Vagina (tissue), 2 donors: ENCODE measurements around the gene NACA2. TPM values are rescaled to one million over a fixed set of nuclear protein-coding genes. Genes with fewer than 3 reads are reported as not detected.
A peak's percentile ranks its signal among the peaks of the same experiment; 100 is the strongest.

Source experiments
- DNase-seq, 2 donors: peaks; one replicate each; pipeline ENCODE4 v3.0.0-alpha.2; 2017; ENCODE audit errors: extremely low spot score in 2 of 2
- H3K27ac ChIP-seq: fragments of 200-600 bp; sonication (generic); one replicate; pipeline ENCODE4 v1.5.1; 2019
- H3K27me3 ChIP-seq: fragments of 200-600 bp; sonication (generic); one replicate; pipeline ENCODE4 v1.5.1; 2019
- H3K36me3 ChIP-seq, 2 donors: fragments of 200-600 bp; sonication (generic); one replicate each; pipeline ENCODE4 v1.5.1; 2017 to 2019
- H3K4me1 ChIP-seq: fragments of 200-600 bp; sonication (generic); one replicate; pipeline ENCODE4 v1.5.1; 2019
- H3K4me3 ChIP-seq, 2 donors: fragments of 200-600 bp; sonication (generic); 1 replicate in 1 of 2; 2 replicates in 1 of 2; pipeline ENCODE4 v1.5.1; 2016 to 2019
- H3K9me3 ChIP-seq: fragments of 200-600 bp; sonication (generic); one replicate; pipeline ENCODE4 v1.5.1; 2019
- CTCF ChIP-seq, 3 experiments: fragments of 450-650 bp in 2 of 3; fragments of 200-600 bp in 1 of 3; sonication (generic) in 1 of 3; IDR thresholded peaks; one replicate each; pipeline ENCODE4 v1.5.1; 2017 to 2019; ENCODE audit warnings: antibody characterized with exemption in 3 of 3, mild to moderate bottlenecking in 2 of 3, moderate library complexity in 2 of 3
- POLR2A ChIP-seq, 2 donors: fragments of 450-650 bp; IDR thresholded peaks; one replicate each; pipeline ENCODE4 v1.6.1; 2017; ENCODE audit warnings: antibody characterized with exemption in 2 of 2, mild to moderate bottlenecking in 2 of 2, moderate library complexity in 2 of 2
- POLR2AphosphoS5 ChIP-seq, 2 donors: sonication (generic); formaldehyde crosslinking; IDR thresholded peaks; one replicate each; pipeline ENCODE4 v1.9.0; 2017; ENCODE audit warnings: antibody characterized with exemption in 2 of 2, mild to moderate bottlenecking in 2 of 2, low read depth in 1 of 2; ENCODE audit not compliant: insufficient read depth in 1 of 2
- intact Hi-C: fragments of 100-400 bp; cut with DNase I; formaldehyde crosslinking; loops from one replicate; pipeline ENCODE4 v1.15.1; 2023
- total RNA-seq: library from RNA; depleted of rRNA; stranded (reverse); fragments of >200 nt; gene quantifications from one replicate; pipeline ENCODE4 v1.2.3, GENCODE V29; 2016

The NACA2 gene
- not detected for total RNA-seq

DNA sequence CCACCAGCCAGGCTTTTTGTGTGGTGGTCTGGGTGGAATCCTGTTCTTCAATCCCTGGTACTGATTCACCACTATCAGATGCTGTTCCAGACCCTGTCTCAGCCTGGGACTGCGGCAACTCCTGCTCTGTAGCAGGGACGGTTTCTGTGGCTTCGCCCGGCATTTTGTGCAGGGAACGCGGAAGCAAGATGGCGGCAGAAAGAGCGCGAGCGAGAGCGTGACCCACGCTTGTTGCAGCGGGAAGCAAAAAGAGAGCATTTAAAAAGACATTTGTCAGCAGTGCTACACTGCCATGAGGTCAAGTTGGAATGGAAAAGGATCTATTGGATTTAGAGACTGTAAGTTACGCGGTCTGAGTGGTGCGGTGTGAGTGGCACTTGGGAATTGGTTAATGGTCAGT, at the start of gene NACA2:
TSS of gene NACA2 (minus strand) at position 202 of the 400 bp plus-strand sequence. CDS start at position 163, 39 bp downstream.
- Histone ChIP-seq H3K27me3 (no peaks in the 10 kb centered on the region), H3K27ac (no peak within 1 kb of the TSS), H3K4me3 (no peak within 1 kb of the TSS), H3K36me3 (no peaks in the 10 kb centered on the region), H3K4me1 (no peaks in the 10 kb centered on the region), H3K9me3 (no peaks in the 10 kb centered on the region)
- no peak for DNase-seq
- intact Hi-C loops = no loop called here
- no peak for TF ChIP-seq CTCF (IDR thresholded peaks at IDR 0.05)
- TF ChIP-seq POLR2AphosphoS5 (IDR thresholded peaks at IDR 0.05; ENCODE audit: insufficient read depth in 1 of 2, low read depth in 1 of 2) = no peak
- TF ChIP-seq POLR2A (IDR thresholded peaks at IDR 0.05) = no peak

DNA sequence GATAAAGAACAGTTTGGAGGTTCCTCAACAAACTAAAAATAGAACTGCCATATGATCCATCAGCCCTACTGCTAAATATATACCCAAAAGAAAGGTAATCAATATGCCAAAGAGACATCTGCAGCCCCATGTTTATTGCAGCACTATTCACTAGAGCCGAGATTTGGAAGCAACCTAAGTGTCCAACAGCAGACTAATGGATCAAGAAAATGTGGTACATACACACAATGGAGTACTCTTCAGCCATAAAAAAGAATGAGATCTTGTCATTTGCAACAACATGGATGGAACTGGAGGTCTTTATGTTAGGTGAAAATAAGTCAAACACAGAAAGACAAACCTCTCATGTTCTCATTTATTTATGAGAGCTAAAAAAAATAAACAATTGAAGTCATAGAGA, 48.8 kb upstream of the NACA2 start:
- intact Hi-C loops = no loop called here
- H3K36me3 ChIP-seq = no peaks in the 10 kb centered on the region
- no peak overlapping the region for H3K27ac ChIP-seq
- H3K9me3 ChIP-seq = no peaks in the 10 kb centered on the region
- no peak for DNase-seq
- H3K4me3 ChIP-seq = no peak overlapping the region
- H3K4me1 ChIP-seq = no peaks in the 10 kb centered on the region
- H3K27me3 ChIP-seq = no peaks in the 10 kb centered on the region
- TF ChIP-seq CTCF (IDR thresholded peaks at IDR 0.05) (no peak), POLR2AphosphoS5 (IDR thresholded peaks at IDR 0.05; ENCODE audit: insufficient read depth in 1 of 2, low read depth in 1 of 2) (no peak), POLR2A (IDR thresholded peaks at IDR 0.05) (no peak)

DNA sequence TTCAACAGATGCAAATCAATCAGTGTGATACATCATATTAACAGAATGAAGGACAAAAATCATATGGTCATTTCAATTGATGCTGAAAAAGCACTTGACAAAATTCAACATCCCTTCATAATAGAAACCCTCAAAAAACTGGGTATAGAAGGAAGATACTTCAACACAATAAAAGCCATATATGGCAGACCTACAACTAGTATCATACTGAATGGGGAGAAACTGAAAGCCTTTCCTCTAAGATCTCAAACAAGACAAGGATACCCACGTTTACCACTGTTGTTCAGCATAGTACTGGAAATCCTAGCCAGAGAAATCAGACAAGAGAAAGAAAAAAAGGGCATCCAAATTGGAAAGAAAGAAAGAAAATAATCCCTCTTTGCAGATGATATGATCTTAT, 47.1 kb upstream of the NACA2 start:
- no peaks in the 10 kb centered on the region for H3K9me3 ChIP-seq
- intact Hi-C loops = no loop called here
- no peaks in the 10 kb centered on the region for H3K27me3 ChIP-seq
- no peak for DNase-seq
- TF ChIP-seq POLR2AphosphoS5 (IDR thresholded peaks at IDR 0.05; ENCODE audit: insufficient read depth in 1 of 2, low read depth in 1 of 2) (no peak), CTCF (IDR thresholded peaks at IDR 0.05) (no peak), POLR2A (IDR thresholded peaks at IDR 0.05) (no peak)
- no peak overlapping the region for H3K4me3 ChIP-seq
- H3K36me3 ChIP-seq = no peaks in the 10 kb centered on the region
- no peaks in the 10 kb centered on the region for H3K4me1 ChIP-seq
- H3K27ac ChIP-seq = no peak overlapping the region

GRCh38 chr17:61635913-61636432, 45.0 kb upstream of the NACA2 start:
- Histone ChIP-seq H3K36me3 (no peaks in the 10 kb centered on the region), H3K27ac (no peak overlapping the region), H3K27me3 (no peaks in the 10 kb centered on the region), H3K4me1 (no peaks in the 10 kb centered on the region), H3K4me3 (no peak overlapping the region), H3K9me3 (no peaks in the 10 kb centered on the region)
- DNase-seq = no peak
- intact Hi-C loops = no loop called here
- TF ChIP-seq POLR2AphosphoS5 (IDR thresholded peaks at IDR 0.05; ENCODE audit: insufficient read depth in 1 of 2, low read depth in 1 of 2) (no peak), CTCF (IDR thresholded peaks at IDR 0.05) (peak in 1 of 3 experiments; percentile 11)

DNA sequence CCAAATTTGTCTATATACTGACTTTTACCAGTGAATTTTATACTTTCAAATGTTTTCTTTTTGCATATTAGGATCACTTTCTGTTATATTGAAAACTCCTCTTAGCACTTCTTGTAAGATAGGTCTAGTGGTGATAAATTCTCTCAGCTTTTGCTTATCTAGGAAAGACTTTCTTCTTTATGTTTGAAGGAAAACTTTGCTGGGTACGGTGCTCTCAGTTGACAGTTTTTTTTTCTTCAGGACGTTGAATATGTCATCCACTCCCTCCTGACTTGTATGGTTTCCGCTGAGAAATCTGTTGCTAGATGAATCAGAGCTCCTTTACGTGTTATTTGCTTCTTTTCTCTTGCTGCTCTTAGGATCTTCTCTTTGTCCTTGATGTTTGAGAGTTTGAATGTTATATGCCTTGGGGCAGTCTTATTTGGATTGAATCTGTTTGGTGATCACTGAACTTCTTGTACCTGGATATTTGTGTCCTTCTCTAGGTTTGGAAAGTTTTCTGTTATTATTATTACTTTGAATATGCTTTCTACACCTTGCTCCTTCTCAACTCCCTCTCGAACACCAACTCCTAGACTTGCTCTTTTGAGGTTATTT, 44.0 kb upstream of the NACA2 start:
- Histone ChIP-seq H3K27me3 (no peaks in the 10 kb centered on the region), H3K4me1 (no peaks in the 10 kb centered on the region)
- no peak for DNase-seq

More for the DNA sequence above, 44.0 kb upstream of the NACA2 start:
- no peak overlapping the region for H3K27ac ChIP-seq
- H3K4me3 ChIP-seq = no peak overlapping the region
- no peaks in the 10 kb centered on the region for H3K9me3 ChIP-seq
- TF ChIP-seq POLR2A (IDR thresholded peaks at IDR 0.05) (no peak), POLR2AphosphoS5 (IDR thresholded peaks at IDR 0.05; ENCODE audit: insufficient read depth in 1 of 2, low read depth in 1 of 2) (no peak), CTCF (IDR thresholded peaks at IDR 0.05) (no peak)
- H3K36me3 ChIP-seq = no peaks in the 10 kb centered on the region
- intact Hi-C loops = no loop called here
